Transverse colon (tissue), 4 donors: ENCODE results near the gene OLFML3. TPM values are rescaled to one million over a fixed set of nuclear protein-coding genes. Genes with fewer than 3 reads are reported as not detected.

Experiments
- DNase-seq: peaks from one replicate; pipeline ENCODE4 v3.0.0-alpha.2; 2019
- H3K27ac ChIP-seq, 4 donors: fragments of 200-600 bp; sonication (generic); 2 replicates each; pipeline ENCODE4 v1.5.1; 2016 to 2018; ENCODE audit warnings: inconsistent platforms in 4 of 4
- H3K27me3 ChIP-seq: fragments of 200-600 bp; sonication (generic); 2 replicates; pipeline ENCODE4 v1.5.1; 2017; ENCODE audit warnings: inconsistent platforms
- H3K36me3 ChIP-seq, 4 donors: fragments of 200-600 bp; sonication (generic); 2 replicates each; pipeline ENCODE4 v1.5.1; 2017 to 2019; ENCODE audit warnings: inconsistent platforms in 4 of 4
- H3K4me1 ChIP-seq, 4 donors: fragments of 200-600 bp; sonication (generic); 2 replicates each; pipeline ENCODE4 v1.5.1; 2017 to 2020; ENCODE audit warnings: inconsistent platforms in 4 of 4
- H3K4me3 ChIP-seq, 4 donors: fragments of 200-600 bp; sonication (generic); 1 replicate in 1 of 4; 2 replicates in 3 of 4; pipeline versions ENCODE4 v1.5.1 to v1.6.1; 2017 to 2019; ENCODE audit warnings: inconsistent platforms in 4 of 4
- H3K9me3 ChIP-seq, 2 donors: fragments of 200-600 bp; sonication (generic); 2 replicates each; pipeline ENCODE4 v1.5.1; 2017 to 2019; ENCODE audit warnings: inconsistent platforms in 2 of 2
- CTCF ChIP-seq, 5 experiments: fragments of 200-600 bp in 3 of 5; fragments of 450-650 bp in 2 of 5; sonication (generic) in 3 of 5; IDR thresholded peaks; 1 replicate in 2 of 5; 2 replicates in 3 of 5; pipeline ENCODE4 v1.5.1; 2016 to 2017; ENCODE audit warnings: antibody characterized with exemption in 5 of 5, inconsistent platforms in 3 of 5, mild to moderate bottlenecking in 2 of 5, moderate library complexity in 1 of 5
- EP300 ChIP-seq: sonication (generic); formaldehyde crosslinking; IDR thresholded peaks from one replicate; pipeline ENCODE4 v1.6.1; 2017; ENCODE audit warnings: antibody characterized with exemption, low read depth
- POLR2A ChIP-seq: fragments of 450-650 bp; IDR thresholded peaks from one replicate; pipeline ENCODE4 v1.6.1; 2016; ENCODE audit warnings: antibody characterized with exemption, mild to moderate bottlenecking, moderate library complexity
- POLR2AphosphoS5 ChIP-seq, 3 donors: sonication (generic); formaldehyde crosslinking; IDR thresholded peaks; one replicate each; pipeline ENCODE4 v1.6.1; 2016; ENCODE audit warnings: antibody characterized with exemption in 3 of 3
- WGBS, 2 donors: methylation state at CpG; one replicate each; pipeline ENCODE4 v1.1.5; 2018; ENCODE audit warnings: low coverage in 1 of 2; 5-methylcytosine and 5-hydroxymethylcytosine counted together
- in situ Hi-C, 4 donors: fragments of 200-750 bp; cut with MboI; loops; one replicate each; pipeline versions ENCODE4 v1.15.0 to v1.15.1; 2017; ENCODE audit warnings: low sequenced_read_pairs in 3 of 4, low pct_ligation_motif_present in 1 of 4, low pct_unique_long_range_greater_than_20kb in 1 of 4
- intact Hi-C: fragments of 100-400 bp; cut with DNase I; formaldehyde crosslinking; loops from one replicate; pipeline ENCODE4 v1.15.1; 2023; ENCODE audit warnings: low total_unique reads
- total RNA-seq, 4 donors: library from RNA; depleted of rRNA; stranded (reverse); fragments of >200 nt; gene quantifications; one replicate each; pipeline ENCODE4 v1.1.0, GENCODE V29; 2016

Gene OLFML3
- total RNA-seq, 4 donors from 2014 or later = 15.7 to 29.2 (median 24.3) TPM

GRCh38 chr1:114024049-114024448, 44.8 kb downstream of the OLFML3 start:
- in situ Hi-C loops = no loop called here

GRCh38 chr1:114025609-114026401, 46.5 kb downstream of the OLFML3 start:
- 94 to 100% methylated on average over 2 to 5 of the region's 5 CpGs for WGBS, 2 donors
- Histone ChIP-seq H3K27me3 (no peaks in the 10 kb centered on the region), H3K27ac (no peak overlapping the region), H3K36me3 (no peaks in the 10 kb centered on the region), H3K4me1 (no peaks in the 10 kb centered on the region), H3K4me3 (no peak overlapping the region), H3K9me3 (no peaks in the 10 kb centered on the region)
- DNase-seq = no peak
- in situ Hi-C loops (no loop called here), intact Hi-C loops (no loop called here)
- TF ChIP-seq POLR2AphosphoS5 (IDR thresholded peaks at IDR 0.05) = no peak
- no peak for TF ChIP-seq POLR2A
- TF ChIP-seq EP300 = no peak

More at GRCh38 chr1:114024049-114024448, 44.8 kb downstream of the OLFML3 start:
- H3K9me3 ChIP-seq = no peaks in the 10 kb centered on the region
- H3K27ac ChIP-seq = no peak overlapping the region
- no peaks in the 10 kb centered on the region for H3K4me1 ChIP-seq
- 91 to 93% methylated on average over 3 to 6 of the region's 6 CpGs for WGBS, 2 donors
- TF ChIP-seq POLR2A = no peak
- no peak for TF ChIP-seq EP300
- TF ChIP-seq CTCF (IDR thresholded peaks at IDR 0.05) = no peak
- no peak for TF ChIP-seq POLR2AphosphoS5 (IDR thresholded peaks at IDR 0.05)
- DNase-seq = no peak
- no peaks in the 10 kb centered on the region for H3K27me3 ChIP-seq
- intact Hi-C loops = no loop called here
- H3K4me3 ChIP-seq = no peak overlapping the region
- no peaks in the 10 kb centered on the region for H3K36me3 ChIP-seq

GRCh38 chr1:114026797-114027196, 47.5 kb downstream of the OLFML3 start:
- H3K27ac ChIP-seq = no peak overlapping the region
- intact Hi-C loops = no loop called here
- no peaks in the 10 kb centered on the region for H3K36me3 ChIP-seq
- 84% methylated on average over 5 to 6 of the region's 6 CpGs for WGBS, 2 donors
- no peaks in the 10 kb centered on the region for H3K4me1 ChIP-seq
- DNase-seq = no peak
- no peaks in the 10 kb centered on the region for H3K9me3 ChIP-seq
- H3K4me3 ChIP-seq = no peak overlapping the region
- no peak for TF ChIP-seq POLR2A
- TF ChIP-seq EP300 = no peak
- no peak for TF ChIP-seq POLR2AphosphoS5 (IDR thresholded peaks at IDR 0.05)
- TF ChIP-seq CTCF (IDR thresholded peaks at IDR 0.05) = no peak
- in situ Hi-C loops = no loop called here
- no peaks in the 10 kb centered on the region for H3K27me3 ChIP-seq

Other genes starting within 250 kb of the OLFML3 start
- 10 to 100 TPM in 2 of 4 donors, 1 to 10 TPM in 2; 1.5 to 17.8 (median 6.9) TPM for gene PHTF1, start 220.0 kb upstream of the OLFML3 start, total RNA-seq
- gene RSBN1, start 167.0 kb upstream of the OLFML3 start, total RNA-seq = 10 to 100 TPM; 26.6 to 42.7 (median 31.8) TPM
- gene PTPN22, start 107.8 kb upstream of the OLFML3 start, total RNA-seq = 10 to 100 TPM in 2 of 4 donors, 1 to 10 TPM in 2; 4.0 to 28.1 (median 11.2) TPM
- gene BCL2L15, start 91.9 kb upstream of the OLFML3 start, total RNA-seq = 100 to 1,000 TPM in 1 of 4 donors, 10 to 100 TPM in 3; 51.3 to 584 (median 89.3) TPM
- 10 to 100 TPM in 2 of 4 donors, 1 to 10 TPM in 2; 7.2 to 37.2 (median 16.5) TPM for gene AP4B1, start 74.7 kb upstream of the OLFML3 start, total RNA-seq
- 1 to 10 TPM in 3 of 4 donors, not detected in 1; 2.4 to 6.2 (median 2.9) TPM for gene DCLRE1B, start 74.1 kb upstream of the OLFML3 start, total RNA-seq
- 10 to 100 TPM; 48.3 to 63.9 (median 53.1) TPM for gene HIPK1, start 50.1 kb upstream of the OLFML3 start, total RNA-seq
- gene SYT6, start 174.4 kb downstream of the OLFML3 start, total RNA-seq = under 1 TPM in 2 of 4 donors, not detected in 2; 0.14 to 0.64 TPM